ENCODE measurements around the gene UBE2E1.

GRCh38 chr3:23886311-23886710, 80.6 kb downstream of the UBE2E1 start:
- TF ChIP-seq POLR2A (IDR thresholded peaks at IDR 0.05) (no peak), CTCF (IDR thresholded peaks at IDR 0.05) (no peak), POLR2AphosphoS5 (IDR thresholded peaks at IDR 0.05; ENCODE audit: insufficient read depth in 1 of 2, low read depth in 1 of 2) (no peak)
